ENCODE data around the gene MAZ.
"Not testable (repeated sequence)": the region's sequence is repeated elsewhere in the genome, so short reads cannot be mapped to it uniquely, and the experiment has no call there.

MAZ gene

GRCh38 chr16:29784901-29785500 lies 21.3 kb upstream of the MAZ start:
- peak; percentile 81 for DNase-seq

GRCh38 chr16:29787155-29787554 lies 19.2 kb upstream of the MAZ start:
- not testable (repeated sequence) for DNase-seq

GRCh38 chr16:29789775-29790182 lies 16.6 kb upstream of the MAZ start:
- DNase-seq: no peak

- peak; percentile 100 for DNase-seq
These were observed 16.0 kb upstream of the MAZ start, which contains the start of gene KIF22 for GRCh38 chr16:29790183-29790948. Gene KIF22, plus strand, starts transcription at chr16:29790751. Its CDS starts 9 bp downstream, at chr16:29790760.

- peak; percentile 29 for DNase-seq
These were observed 15.1 kb upstream of the MAZ start for GRCh38 chr16:29790949-29791844.

- DNase-seq: no peak
These were observed 14.2 kb upstream of the MAZ start for GRCh38 chr16:29791845-29792807.

GRCh38 chr16:29793153-29793552 lies 13.2 kb upstream of the MAZ start:
- not testable (repeated sequence) for DNase-seq

GRCh38 chr16:29794231-29794710 lies 12.1 kb upstream of the MAZ start:
- DNase-seq: no peak

- DNase-seq: no peak
These were observed 3.9 kb upstream of the MAZ start for GRCh38 chr16:29802416-29802935.

GRCh38 chr16:29804020-29804419 lies 2.3 kb upstream of the MAZ start:
- no peak for DNase-seq

GRCh38 chr16:29804455-29805231 lies 1.7 kb upstream of the MAZ start:
- DNase-seq: no peak

- DNase-seq: peak; percentile 98
These were observed 864 bp upstream of the MAZ start for GRCh38 chr16:29805232-29806098.

- DNase-seq: peak; percentile 52
These were observed 504 bp downstream of the MAZ start for GRCh38 chr16:29806641-29807425.

- peak; percentile 91 for DNase-seq
These were observed 1.3 kb downstream of the MAZ start for GRCh38 chr16:29807426-29808218.

GRCh38 chr16:29808219-29808900 lies 2.0 kb downstream of the MAZ start:
- peak; percentile 54 for DNase-seq

- no peak for DNase-seq
These were observed 2.9 kb downstream of the MAZ start for GRCh38 chr16:29809031-29809747.
